Astrocyte (in vitro differentiated cells and primary cell): Measurements from ENCODE around the gene PTPN1. TPM values are rescaled to one million over a fixed set of nuclear protein-coding genes. Genes with fewer than 3 reads are reported as not detected.

Source experiments
- DNase-seq: peaks from one replicate; pipeline ENCODE4 v3.0.0-alpha.2; 2010; ENCODE audit warnings: low read depth
- FAIRE-seq: peaks from 2 replicates; lab custom pipeline; 2011; peaks lifted over from hg19 to GRCh38; lab: Jason Lieb, UNC
- H2AFZ ChIP-seq: 2 replicates; pipeline ENCODE4 v1.6.0; 2012; ENCODE audit warnings: low read depth, low read length, inconsistent platforms
- H3K27ac ChIP-seq: 2 replicates; pipeline ENCODE4 v1.5.1; 2011; ENCODE audit warnings: low read depth, low read length, inconsistent platforms
- H3K27me3 ChIP-seq: 2 replicates; pipeline ENCODE4 v1.6.0; 2011; ENCODE audit warnings: low read length, inconsistent platforms; ENCODE audit not compliant: insufficient read depth
- H3K36me3 ChIP-seq: 2 replicates; pipeline ENCODE4 v1.5.1; 2011; ENCODE audit warnings: low read length, inconsistent platforms; ENCODE audit not compliant: insufficient read depth
- H3K4me1 ChIP-seq: 2 replicates; pipeline ENCODE4 v1.5.1; 2011; ENCODE audit warnings: low read length, inconsistent platforms; ENCODE audit not compliant: insufficient read depth
- H3K4me2 ChIP-seq: 2 replicates; pipeline ENCODE4 v1.6.0; 2012; ENCODE audit warnings: low read length, inconsistent platforms
- H3K4me3 ChIP-seq: 2 replicates; pipeline ENCODE4 v1.5.1; 2011; ENCODE audit warnings: low read depth, mild to moderate bottlenecking, low read length, inconsistent platforms; ENCODE audit not compliant: insufficient read depth
- H3K79me2 ChIP-seq: 2 replicates; pipeline ENCODE4 v1.6.0; 2012; ENCODE audit warnings: mild to moderate bottlenecking, low read length, inconsistent platforms; ENCODE audit not compliant: insufficient read depth
- H3K9ac ChIP-seq: 2 replicates; pipeline ENCODE4 v1.6.0; 2012; ENCODE audit warnings: mild to moderate bottlenecking, low read length, inconsistent platforms
- H3K9me3 ChIP-seq: 2 replicates; pipeline ENCODE4 v1.5.1; 2012; ENCODE audit warnings: low read depth, mild to moderate bottlenecking, low read length, inconsistent platforms; ENCODE audit not compliant: insufficient read depth
- H4K20me1 ChIP-seq: 2 replicates; pipeline ENCODE4 v1.6.0; 2012; ENCODE audit warnings: low read length, inconsistent platforms; ENCODE audit not compliant: insufficient read depth
- H3K27ac Mint-ChIP-seq: one replicate; pipeline ENCODE4 v1.8.0; 2021; ENCODE audit warnings: mild to moderate bottlenecking, mixed read lengths; ENCODE audit not compliant: unreplicated experiment
- H3K27me3 Mint-ChIP-seq: one replicate; pipeline ENCODE4 v1.8.0; 2021; ENCODE audit warnings: low read depth, mixed read lengths; ENCODE audit not compliant: unreplicated experiment
- H3K36me3 Mint-ChIP-seq: one replicate; pipeline ENCODE4 v1.8.0; 2021; ENCODE audit warnings: low read depth, mixed read lengths; ENCODE audit not compliant: unreplicated experiment
- H3K4me1 Mint-ChIP-seq: one replicate; pipeline ENCODE4 v1.8.0; 2021; ENCODE audit warnings: low read depth, mixed read lengths; ENCODE audit not compliant: unreplicated experiment
- H3K4me3 Mint-ChIP-seq: one replicate; pipeline ENCODE4 v1.8.0; 2021; ENCODE audit warnings: mild to moderate bottlenecking, moderate library complexity, mixed read lengths; ENCODE audit not compliant: unreplicated experiment
- H3K9me3 Mint-ChIP-seq: one replicate; pipeline ENCODE4 v1.8.0; 2021; ENCODE audit warnings: mild to moderate bottlenecking, mixed read lengths; ENCODE audit not compliant: unreplicated experiment
- CTCF ChIP-seq: IDR thresholded peaks from 2 replicates; pipeline ENCODE4 v1.5.1; 2011; ENCODE audit warnings: low read depth, mild to moderate bottlenecking, inconsistent platforms, low read length, moderate library complexity; ENCODE audit not compliant: insufficient read depth
- EZH2 ChIP-seq: IDR thresholded peaks from 2 replicates; pipeline ENCODE4 v1.6.1; 2012; ENCODE audit warnings: mild to moderate bottlenecking, low read length, inconsistent platforms; ENCODE audit not compliant: insufficient read depth
- total RNA-seq: library from RNA; stranded (reverse); gene quantifications from 2 replicates; pipeline ENCODE4 v1.2.1, GENCODE V29; 2021

Gene PTPN1
- total RNA-seq, 1 donor from 2014 or later = 64.9 TPM

DNA sequence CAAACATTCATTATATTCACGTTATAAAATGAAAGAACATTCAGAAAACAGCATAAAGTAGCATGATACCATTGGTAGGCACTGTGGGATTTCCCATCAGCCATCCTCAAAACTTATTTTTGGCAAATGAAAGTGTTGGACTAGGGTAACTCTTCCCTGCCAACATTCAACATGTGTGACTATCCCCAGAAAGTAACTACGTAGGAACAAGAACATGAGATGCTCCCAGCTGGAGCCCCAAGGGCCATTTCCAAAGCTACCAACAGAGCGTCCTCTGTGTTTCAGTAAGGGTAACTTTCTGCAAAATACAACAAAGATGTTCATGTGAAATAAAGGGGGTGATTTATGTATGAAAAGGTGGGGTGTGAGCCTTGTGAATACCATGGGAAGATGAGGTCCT lies 28.4 kb upstream of the PTPN1 start:
- DNase-seq = no peak
- Histone ChIP-seq H4K20me1 (no peaks in the 10 kb centered on the region), H3K9ac (no peak overlapping the region), H3K4me1 (peaks cover 2% of the 10 kb centered on the region), H3K79me2 (no peaks in the 10 kb centered on the region), H3K27me3 (no peaks in the 10 kb centered on the region), H3K27ac (no peak overlapping the region), H3K9me3 (no peaks in the 10 kb centered on the region), H3K4me3 (no peak overlapping the region), H3K4me2 (no peak overlapping the region), H2AFZ (no peak overlapping the region), H3K36me3 (no peaks in the 10 kb centered on the region)
- H3K27ac Mint-ChIP-seq = no peak overlapping the region
- no peak overlapping the region for H3K4me3 Mint-ChIP-seq
- H3K27me3 Mint-ChIP-seq = peaks cover 11% of the 10 kb centered on the region
- peaks cover 5% of the 10 kb centered on the region for H3K4me1 Mint-ChIP-seq
- H3K9me3 Mint-ChIP-seq = no peaks in the 10 kb centered on the region
- FAIRE-seq = no peak
- TF ChIP-seq CTCF (no peak), EZH2 (no peak)
- no peaks in the 10 kb centered on the region for H3K36me3 Mint-ChIP-seq

DNA sequence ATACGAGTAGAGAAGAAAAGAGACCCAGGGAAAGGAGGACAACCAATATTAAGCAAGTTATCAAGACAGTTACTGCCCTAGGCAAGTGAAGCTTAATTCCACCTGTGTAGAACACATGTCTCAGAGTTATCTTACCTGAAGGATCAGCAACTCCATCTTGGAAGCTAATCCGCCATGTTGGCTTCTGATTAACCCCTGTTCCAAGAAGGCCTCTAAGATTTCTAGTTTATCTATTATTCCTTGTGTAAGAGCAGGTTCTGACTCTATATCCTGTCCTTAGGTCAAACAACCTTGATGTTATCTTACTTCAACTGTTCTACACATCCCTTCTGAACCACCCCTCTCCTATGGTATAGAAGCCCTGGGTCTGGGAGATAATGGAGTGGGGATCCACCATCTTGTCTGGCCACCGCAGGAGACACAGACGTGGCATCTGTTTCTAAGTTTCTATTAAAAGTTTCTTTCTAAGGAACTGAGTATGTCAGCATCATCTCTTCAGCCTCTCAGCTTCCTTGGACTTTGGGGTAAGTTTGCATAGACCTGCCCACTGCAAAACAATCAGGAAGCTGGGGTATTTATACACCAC lies 27.7 kb upstream of the PTPN1 start:
- H3K4me2 ChIP-seq = no peak overlapping the region
- H3K36me3 Mint-ChIP-seq = no peaks in the 10 kb centered on the region
- H3K4me1 Mint-ChIP-seq = peaks cover 5% of the 10 kb centered on the region
- H3K79me2 ChIP-seq = no peaks in the 10 kb centered on the region
- no peak overlapping the region for H3K27ac Mint-ChIP-seq
- H2AFZ ChIP-seq = no peak overlapping the region
- H3K27me3 ChIP-seq = no peaks in the 10 kb centered on the region
- H3K27ac ChIP-seq = no peak overlapping the region
- TF ChIP-seq CTCF (no peak), EZH2 (no peak)
- no peak overlapping the region for H3K9ac ChIP-seq
- no peaks in the 10 kb centered on the region for H3K9me3 ChIP-seq
- no peak overlapping the region for H3K4me3 ChIP-seq
- no peak overlapping the region for H3K4me3 Mint-ChIP-seq
- H3K36me3 ChIP-seq = no peaks in the 10 kb centered on the region
- H3K27me3 Mint-ChIP-seq = peaks cover 11% of the 10 kb centered on the region
- no peak for FAIRE-seq
- no peaks in the 10 kb centered on the region for H3K9me3 Mint-ChIP-seq
- peaks cover 2% of the 10 kb centered on the region for H3K4me1 ChIP-seq
- DNase-seq = no peak
- H4K20me1 ChIP-seq = no peaks in the 10 kb centered on the region

DNA sequence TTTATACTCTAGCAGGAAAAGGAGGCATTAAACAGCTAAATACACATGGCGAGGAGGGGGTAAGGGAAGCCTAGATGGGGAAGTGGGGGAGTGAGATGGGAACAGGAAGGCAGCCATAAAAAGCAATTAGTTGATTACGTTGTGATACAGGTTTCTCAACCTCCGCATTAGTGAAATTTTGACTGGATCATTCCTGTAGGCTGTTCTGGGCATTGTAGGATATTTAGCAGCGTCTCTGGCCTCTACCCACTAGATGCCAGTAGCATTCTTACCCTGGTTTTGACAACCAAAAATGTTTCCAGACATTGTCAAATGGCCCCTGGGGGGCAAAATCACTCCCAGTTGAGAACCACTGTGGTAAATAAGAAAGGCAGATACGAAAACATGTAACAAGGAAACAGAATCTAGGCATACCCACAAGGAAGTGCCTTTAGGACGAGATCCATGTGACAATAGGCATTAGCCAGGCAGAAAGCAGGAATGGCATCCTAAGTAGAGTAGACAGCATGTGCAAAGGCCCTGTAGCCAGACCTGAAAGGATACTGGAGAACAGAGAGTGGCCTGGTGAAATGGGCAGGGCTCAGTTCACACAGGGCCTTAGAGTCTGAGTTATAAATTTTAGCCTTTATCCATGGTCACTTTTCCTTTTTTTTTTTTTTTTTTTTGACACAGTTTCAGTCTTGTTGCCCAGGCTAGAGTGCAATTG lies 25.8 kb upstream of the PTPN1 start:
- Histone ChIP-seq H3K36me3 (no peaks in the 10 kb centered on the region), H4K20me1 (no peaks in the 10 kb centered on the region), H3K79me2 (no peaks in the 10 kb centered on the region), H3K9me3 (no peaks in the 10 kb centered on the region), H3K9ac (peak overlapping the region; percentile 47), H3K27ac (no peak overlapping the region), H3K27me3 (no peaks in the 10 kb centered on the region), H3K4me2 (peak overlapping the region; percentile 71), H2AFZ (no peak overlapping the region), H3K4me1 (no peaks in the 10 kb centered on the region), H3K4me3 (no peak overlapping the region)
- H3K27me3 Mint-ChIP-seq = peaks cover 11% of the 10 kb centered on the region
- no peaks in the 10 kb centered on the region for H3K36me3 Mint-ChIP-seq
- no peak overlapping the region for H3K4me3 Mint-ChIP-seq
- H3K9me3 Mint-ChIP-seq = no peaks in the 10 kb centered on the region
- H3K27ac Mint-ChIP-seq = no peak overlapping the region
- DNase-seq (no peak), FAIRE-seq (no peak)
- TF ChIP-seq EZH2 (no peak), CTCF (no peak)
- peaks cover 5% of the 10 kb centered on the region for H3K4me1 Mint-ChIP-seq
